Activated T-cell treated with anti-CD3 and anti-CD28 coated beads, Interleukin-2, amount 50 U/mL, for 72 hours (primary cell): ENCODE results near the gene BARX2. TPM values are rescaled to one million over a fixed set of nuclear protein-coding genes. Genes with fewer than 3 reads are reported as not detected.
A peak's percentile ranks its signal among the peaks of the same experiment; 100 is the strongest.
"Not testable (repeated sequence)": the region's sequence is repeated elsewhere in the genome, so short reads cannot be mapped to it uniquely, and the experiment has no call there.

Experiments used
- ATAC-seq, 2 donors: fragments of 150-1000 bp; cut with Tn5 transposase; replicated peaks in 1 of 2; 2 replicates each; pipeline ENCODE4 v1.10.0; 2021; ENCODE audit warnings: moderate library complexity in 2 of 2, mild to moderate bottlenecking in 1 of 2
- DNase-seq, 2 donors: peaks; one replicate each; pipeline ENCODE4 v3.0.0; 2021 to 2022; ENCODE audit warnings: mixed read lengths in 1 of 2
- H3K27ac Mint-ChIP-seq: one replicate; pipeline ENCODE4 v1.8.0; 2022; ENCODE audit warnings: mild to moderate bottlenecking, moderate library complexity, mixed read lengths
- H3K27me3 Mint-ChIP-seq: one replicate; pipeline ENCODE4 v1.8.0; 2022; ENCODE audit warnings: low read depth, mixed read lengths
- H3K36me3 Mint-ChIP-seq, 2 donors: one replicate each; pipeline ENCODE4 v1.8.0; 2022; ENCODE audit warnings: mixed read lengths in 2 of 2, mild to moderate bottlenecking in 1 of 2; ENCODE audit not compliant: insufficient read depth in 2 of 2
- H3K4me1 Mint-ChIP-seq: one replicate; pipeline ENCODE4 v1.8.0; 2022; ENCODE audit warnings: low read depth, mixed read lengths
- H3K4me3 Mint-ChIP-seq, 2 donors: one replicate each; pipeline ENCODE4 v1.8.0; 2022; ENCODE audit warnings: mild to moderate bottlenecking in 2 of 2, mixed read lengths in 2 of 2, moderate library complexity in 2 of 2
- H3K9me3 Mint-ChIP-seq, 2 donors: one replicate each; pipeline ENCODE4 v1.8.0; 2022; ENCODE audit warnings: mixed read lengths in 2 of 2
- total RNA-seq, 2 donors: library from RNA; stranded (reverse); gene quantifications; one replicate each; pipeline ENCODE4 v1.2.3, GENCODE V29; 2022

The BARX2 gene, protein sequence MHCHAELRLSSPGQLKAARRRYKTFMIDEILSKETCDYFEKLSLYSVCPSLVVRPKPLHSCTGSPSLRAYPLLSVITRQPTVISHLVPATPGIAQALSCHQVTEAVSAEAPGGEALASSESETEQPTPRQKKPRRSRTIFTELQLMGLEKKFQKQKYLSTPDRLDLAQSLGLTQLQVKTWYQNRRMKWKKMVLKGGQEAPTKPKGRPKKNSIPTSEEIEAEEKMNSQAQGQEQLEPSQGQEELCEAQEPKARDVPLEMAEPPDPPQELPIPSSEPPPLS
- total RNA-seq = 1 to 10 TPM; 4.1 to 5.8 TPM

DNA sequence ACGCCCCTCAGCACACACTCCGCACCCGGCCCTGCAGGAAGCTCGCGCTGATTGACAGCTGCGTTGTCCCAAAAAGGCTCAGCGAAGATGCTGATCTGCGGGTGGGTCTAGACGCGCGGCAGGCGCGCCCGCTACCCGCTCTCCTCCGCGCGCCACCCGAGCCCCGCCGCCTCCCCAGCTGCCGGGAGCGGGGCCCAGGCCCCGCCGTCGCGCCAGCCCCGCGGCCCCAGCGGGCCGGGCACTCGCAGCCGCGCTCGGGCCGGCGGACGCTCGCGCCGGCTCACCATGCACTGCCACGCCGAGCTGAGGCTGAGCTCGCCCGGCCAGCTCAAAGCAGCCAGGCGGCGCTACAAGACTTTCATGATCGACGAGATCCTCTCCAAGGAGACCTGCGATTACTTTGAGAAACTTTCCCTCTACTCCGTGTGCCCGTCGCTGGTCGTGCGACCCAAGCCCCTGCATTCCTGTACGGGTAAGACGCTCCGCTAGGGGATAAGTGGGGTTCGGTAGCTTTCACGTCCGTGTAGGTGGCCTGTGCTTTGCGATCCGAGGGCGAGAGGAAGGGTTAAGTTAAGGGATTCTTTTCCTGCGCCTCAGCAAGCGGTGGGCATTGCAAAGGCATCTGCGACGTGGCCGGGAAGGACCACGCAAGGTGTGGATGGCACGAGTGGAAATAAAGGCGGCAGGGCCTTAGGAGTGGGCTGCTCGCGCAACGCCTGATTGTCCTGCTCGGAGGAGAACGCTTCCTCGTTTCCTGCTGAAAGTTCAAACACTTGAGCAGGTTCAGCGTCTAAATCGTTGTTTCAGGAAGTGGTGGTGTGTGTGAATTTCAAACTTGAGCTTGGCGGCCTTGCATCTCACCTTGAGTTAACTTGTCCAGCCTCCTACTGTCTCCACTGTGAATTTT lies at the start of gene BARX2:
BARX2 (plus strand) TSS at position 98 of the 907 bp plus-strand sequence; CDS start at position 286, 188 bp downstream.
- H3K27ac Mint-ChIP-seq = peak within 1 kb of the TSS; percentile 69

DNA sequence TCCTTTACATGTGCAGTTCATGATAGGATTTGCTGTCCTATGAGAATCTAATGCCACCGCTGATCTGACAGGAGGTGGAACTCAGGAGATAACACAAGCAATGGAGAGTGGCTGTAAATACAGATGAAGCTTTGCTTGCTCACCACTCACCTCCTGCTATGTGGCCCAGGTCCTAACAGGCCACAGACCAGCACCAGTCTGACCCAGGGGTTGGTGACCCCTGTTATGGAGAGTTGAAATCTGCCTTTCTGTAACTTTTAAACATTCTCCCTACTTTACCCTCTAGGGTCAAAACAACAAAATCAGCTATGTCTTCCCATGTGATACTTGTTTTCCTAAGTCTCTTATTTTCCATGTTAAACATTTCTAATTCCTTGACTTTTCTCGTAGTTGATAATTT lies 48.7 kb upstream of the BARX2 start:
- DNase-seq (no peak), ATAC-seq (no peak)
- no peaks in the 10 kb centered on the region for H3K36me3 Mint-ChIP-seq
- peaks cover 6% of the 10 kb centered on the region for H3K27me3 Mint-ChIP-seq
- no peak overlapping the region for H3K27ac Mint-ChIP-seq
- H3K4me3 Mint-ChIP-seq = no peak overlapping the region
- H3K9me3 Mint-ChIP-seq = no peaks in the 10 kb centered on the region
- H3K4me1 Mint-ChIP-seq = peaks cover 7% of the 10 kb centered on the region

More for the DNA sequence above, at the start of gene BARX2:
- H3K4me3 Mint-ChIP-seq = peak within 1 kb of the TSS; percentile 81 to 91
- peaks cover 82% of the 10 kb centered on the region for H3K27me3 Mint-ChIP-seq
- no peaks in the 10 kb centered on the region for H3K9me3 Mint-ChIP-seq
- DNase-seq = peak; percentile 63 to 67
- peak; percentile 74 to 77 for ATAC-seq
- H3K36me3 Mint-ChIP-seq = peaks cover 0 to 2% of the 10 kb centered on the region in 2 donors
- peaks cover 32% of the 10 kb centered on the region for H3K4me1 Mint-ChIP-seq

DNA sequence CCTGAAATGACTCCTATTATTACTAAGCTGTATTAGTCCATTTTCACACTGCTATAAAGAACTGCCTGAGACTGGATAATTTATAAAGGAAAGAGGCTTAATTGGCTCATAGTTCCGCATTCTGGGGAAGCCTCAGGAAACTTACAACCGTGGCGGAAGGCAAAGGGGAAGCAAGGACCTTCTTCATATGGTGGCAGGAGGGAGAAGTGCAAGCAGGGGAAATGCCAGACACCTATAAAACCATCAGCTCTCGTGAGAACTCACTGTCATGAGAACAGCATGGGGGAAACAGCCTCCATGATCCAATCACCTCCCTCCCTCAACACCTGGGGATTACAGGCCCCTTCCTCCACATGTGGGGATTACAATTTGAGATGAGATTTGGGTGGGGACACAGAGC lies 47.9 kb upstream of the BARX2 start:
- not testable (repeated sequence) for DNase-seq, H3K4me3 Mint-ChIP-seq, H3K27ac Mint-ChIP-seq, H3K9me3 Mint-ChIP-seq, H3K36me3 Mint-ChIP-seq, H3K4me1 Mint-ChIP-seq, ATAC-seq, H3K27me3 Mint-ChIP-seq

DNA sequence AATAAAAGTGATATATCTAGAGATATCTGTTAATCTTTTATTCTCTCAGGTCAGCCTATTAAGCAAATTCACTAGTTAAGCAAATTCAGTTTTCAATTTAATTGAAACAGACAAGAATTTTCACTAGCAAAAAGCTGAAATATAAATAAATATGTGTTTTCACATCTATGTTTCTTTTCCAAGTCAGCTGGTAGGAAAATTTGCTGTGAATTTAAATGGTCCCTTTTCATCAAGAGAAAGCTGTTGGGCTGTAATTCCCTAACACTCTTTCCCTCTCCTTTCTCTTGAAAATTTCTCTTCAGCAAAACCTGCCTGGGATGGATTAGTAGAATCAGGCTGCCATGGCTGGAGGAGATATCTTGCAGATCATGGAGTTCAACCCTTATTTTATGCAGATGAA lies 46.9 kb upstream of the BARX2 start:
- peaks cover 9% of the 10 kb centered on the region for H3K4me1 Mint-ChIP-seq

DNA sequence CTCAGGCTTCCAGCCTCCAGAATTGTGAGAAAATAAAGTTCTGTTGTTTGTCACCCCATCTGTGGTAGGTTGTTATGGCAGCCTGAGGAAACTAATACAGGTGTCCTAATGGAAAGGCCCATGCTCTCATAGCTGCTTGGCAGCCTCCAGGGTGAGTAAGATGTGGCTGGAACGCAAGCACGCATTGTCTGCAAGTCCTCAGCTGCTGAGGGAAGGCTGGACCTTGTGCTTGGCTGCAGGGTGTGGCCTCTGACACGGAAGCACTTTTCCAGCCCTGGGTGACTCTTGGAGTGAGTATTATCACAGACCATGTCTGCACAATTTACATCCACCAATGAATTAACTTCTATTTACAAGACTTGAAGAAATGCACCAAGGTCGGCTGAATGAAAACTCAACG lies 44.4 kb upstream of the BARX2 start:
- no peak overlapping the region for H3K4me3 Mint-ChIP-seq
- ATAC-seq = no peak
- DNase-seq = no peak
- no peaks in the 10 kb centered on the region for H3K36me3 Mint-ChIP-seq
- H3K4me1 Mint-ChIP-seq = peaks cover 9% of the 10 kb centered on the region
- peaks cover 6% of the 10 kb centered on the region for H3K27me3 Mint-ChIP-seq
- no peak overlapping the region for H3K27ac Mint-ChIP-seq
- H3K9me3 Mint-ChIP-seq = no peaks in the 10 kb centered on the region

More for the DNA sequence above, 46.9 kb upstream of the BARX2 start:
- no peaks in the 10 kb centered on the region for H3K9me3 Mint-ChIP-seq
- ATAC-seq (no peak), DNase-seq (no peak)
- no peaks in the 10 kb centered on the region for H3K36me3 Mint-ChIP-seq
- H3K27ac Mint-ChIP-seq = no peak overlapping the region
- H3K4me3 Mint-ChIP-seq = no peak overlapping the region
- H3K27me3 Mint-ChIP-seq = peaks cover 6% of the 10 kb centered on the region

DNA sequence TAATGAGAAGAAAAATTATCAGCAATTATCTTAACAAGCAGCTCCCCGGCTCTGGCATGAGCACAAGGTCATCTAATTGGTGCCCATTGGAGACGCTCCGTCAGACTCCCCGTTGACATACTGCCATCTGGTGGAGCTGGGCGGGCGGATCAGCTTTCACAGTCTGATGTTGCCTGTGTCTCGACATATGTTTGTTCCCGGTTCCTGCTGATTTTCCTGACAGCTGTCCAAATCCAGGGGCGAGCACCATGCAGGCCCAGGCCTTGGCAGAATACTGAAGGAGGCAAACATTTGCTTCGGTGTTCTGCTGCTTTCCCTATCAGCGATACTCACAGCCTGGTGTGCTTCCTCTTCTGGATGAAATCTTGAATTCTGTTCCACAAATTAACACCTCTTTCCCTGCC lies 43.8 kb upstream of the BARX2 start:
- H3K27ac Mint-ChIP-seq = no peak overlapping the region
- H3K4me1 Mint-ChIP-seq = peaks cover 9% of the 10 kb centered on the region
- no peak overlapping the region for H3K4me3 Mint-ChIP-seq
- no peaks in the 10 kb centered on the region for H3K36me3 Mint-ChIP-seq
- peak; percentile 71 to 85 for ATAC-seq
- H3K9me3 Mint-ChIP-seq = no peaks in the 10 kb centered on the region
- peak; percentile 69 to 70 for DNase-seq
- H3K27me3 Mint-ChIP-seq = peaks cover 6% of the 10 kb centered on the region

DNA sequence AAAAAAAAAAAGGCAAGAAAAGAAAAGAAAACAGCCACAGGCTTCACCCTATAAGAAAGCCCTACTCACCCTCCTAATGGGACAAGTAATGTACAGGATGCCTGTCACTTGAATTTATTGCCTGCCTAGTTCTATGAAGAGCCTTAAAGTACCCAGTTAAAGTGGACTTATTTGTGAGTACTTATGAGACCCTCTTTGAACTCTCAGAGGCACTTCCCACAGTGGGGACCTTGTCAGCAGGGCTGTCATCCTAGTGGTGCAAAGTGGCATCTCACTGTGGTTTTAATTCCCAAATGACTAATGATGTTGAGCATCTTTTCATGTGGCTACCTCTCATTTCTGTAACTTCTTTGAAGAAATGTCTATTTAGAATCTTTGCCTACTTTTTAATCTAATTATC lies 41.8 kb upstream of the BARX2 start:
- peak in 1 of 2 donors; percentile 4 for DNase-seq
- peak in 1 of 2 donors; percentile 64 for ATAC-seq
- Mint-ChIP-seq H3K27ac (no peak overlapping the region), H3K36me3 (no peaks in the 10 kb centered on the region), H3K4me3 (no peak overlapping the region), H3K9me3 (no peaks in the 10 kb centered on the region), H3K27me3 (no peaks in the 10 kb centered on the region), H3K4me1 (peaks cover 9% of the 10 kb centered on the region)

DNA sequence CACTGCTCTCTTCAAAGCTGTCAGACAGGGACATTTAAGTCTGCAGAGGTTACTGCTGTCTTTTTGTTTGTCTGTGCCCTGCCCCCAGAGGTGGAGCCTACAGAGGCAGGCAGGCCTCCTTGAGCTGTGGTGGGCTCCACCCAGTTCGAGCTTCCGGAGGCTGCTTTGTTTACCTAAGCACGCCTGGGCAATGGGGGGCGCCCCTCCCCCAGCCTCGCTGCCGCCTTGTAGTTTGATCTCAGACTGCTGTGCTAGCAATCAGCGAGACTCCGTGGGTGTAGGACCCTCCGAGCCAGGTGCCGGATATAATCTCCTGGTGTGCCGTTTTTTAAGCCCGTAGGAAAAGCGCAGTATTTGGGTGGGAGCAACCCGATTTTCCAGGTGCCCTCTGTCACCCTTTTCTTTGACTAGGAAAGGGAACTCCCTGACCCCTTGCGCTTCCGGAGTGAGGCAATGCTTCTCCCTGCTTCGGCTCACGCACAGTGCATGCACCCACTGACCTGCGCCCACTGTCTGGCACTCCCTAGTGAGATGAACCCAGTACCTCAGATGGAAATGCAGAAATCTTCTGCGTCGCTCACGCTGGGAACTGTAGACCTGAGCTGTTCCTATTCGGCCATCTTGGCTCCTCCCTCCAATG lies 31.2 kb upstream of the BARX2 start:
- not testable (repeated sequence) for H3K27me3 Mint-ChIP-seq, H3K27ac Mint-ChIP-seq, H3K36me3 Mint-ChIP-seq, H3K4me1 Mint-ChIP-seq, H3K9me3 Mint-ChIP-seq, ATAC-seq
- DNase-seq = peak in 1 of 2 donors; percentile 6
- peak overlapping the region in 1 of 2 donors; percentile 7 for H3K4me3 Mint-ChIP-seq

DNA sequence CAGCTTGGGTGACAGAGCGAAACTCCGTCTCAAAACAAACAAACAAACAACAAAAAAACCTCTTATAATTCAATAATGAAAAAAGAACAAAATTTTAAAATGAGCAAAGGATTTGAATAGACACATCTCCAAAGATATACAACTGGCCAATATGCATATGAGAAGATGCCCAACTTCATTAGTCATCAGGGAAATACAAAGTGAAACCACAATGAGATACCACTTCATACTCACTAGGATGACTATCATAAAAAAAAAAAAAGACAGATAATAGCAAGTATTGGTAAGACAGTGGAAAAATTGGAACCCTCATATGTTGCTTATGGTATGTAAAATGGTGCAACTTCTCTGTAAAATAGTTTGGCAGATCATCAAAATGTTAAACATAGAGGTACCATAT lies 28.7 kb upstream of the BARX2 start:
- no peaks in the 10 kb centered on the region for H3K36me3 Mint-ChIP-seq
- peak overlapping the region; percentile 23 for H3K27ac Mint-ChIP-seq
- H3K4me3 Mint-ChIP-seq = no peak overlapping the region

DNA sequence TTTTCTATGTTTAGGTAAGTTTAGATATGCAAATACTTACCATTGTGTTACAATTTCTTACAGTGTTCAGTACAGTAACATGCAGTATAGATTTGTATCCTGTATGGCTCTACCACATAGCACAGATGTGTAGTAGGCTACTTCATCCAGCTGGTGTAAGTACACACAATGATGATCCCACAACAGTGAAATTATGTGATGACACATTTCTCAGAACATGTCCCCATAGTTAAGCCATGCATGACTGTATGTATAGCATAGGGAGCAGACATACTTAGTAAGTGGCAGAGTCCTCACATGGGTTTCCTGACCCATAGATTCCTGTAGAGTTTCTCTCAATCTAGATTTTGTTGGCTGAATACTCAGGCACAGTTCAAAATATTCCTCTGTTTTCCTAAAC lies 26.8 kb upstream of the BARX2 start:
- no peaks in the 10 kb centered on the region for H3K36me3 Mint-ChIP-seq
- no peak overlapping the region for H3K4me3 Mint-ChIP-seq
- H3K9me3 Mint-ChIP-seq = peaks cover 4 to 9% of the 10 kb centered on the region in 2 donors
- peaks cover 8% of the 10 kb centered on the region for H3K27me3 Mint-ChIP-seq
- H3K27ac Mint-ChIP-seq = no peak overlapping the region
- ATAC-seq (peak in 1 of 2 donors; percentile 43), DNase-seq (no peak)
- no peaks in the 10 kb centered on the region for H3K4me1 Mint-ChIP-seq

More for the DNA sequence above, 28.7 kb upstream of the BARX2 start:
- H3K9me3 Mint-ChIP-seq = peaks cover 4 to 9% of the 10 kb centered on the region in 2 donors
- DNase-seq (no peak), ATAC-seq (no peak)
- peaks cover 1% of the 10 kb centered on the region for H3K27me3 Mint-ChIP-seq
- no peaks in the 10 kb centered on the region for H3K4me1 Mint-ChIP-seq

DNA sequence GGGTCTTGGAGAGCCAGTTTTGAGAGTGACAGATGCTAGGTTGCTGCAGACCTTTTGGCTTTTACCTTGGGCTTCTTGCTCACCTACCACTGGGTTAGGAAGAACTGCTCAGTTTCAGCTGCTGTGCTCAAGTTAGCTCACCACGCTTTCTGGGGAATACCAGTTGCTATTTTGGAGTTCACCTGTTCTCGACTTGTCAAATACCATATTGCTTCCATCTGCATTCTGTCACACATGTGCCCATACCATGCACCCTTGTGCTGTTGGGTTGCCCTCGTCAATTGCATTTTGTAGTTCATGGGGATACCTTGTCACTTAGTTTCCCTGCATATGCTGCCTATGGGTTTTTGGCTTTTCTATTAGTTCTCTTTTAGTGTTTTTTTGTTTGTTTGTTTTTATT lies 23.0 kb upstream of the BARX2 start:
- H3K27me3 Mint-ChIP-seq = peaks cover 8% of the 10 kb centered on the region
- no peak overlapping the region for H3K27ac Mint-ChIP-seq
- ATAC-seq = no peak
- peaks cover 0 to 3% of the 10 kb centered on the region in 2 donors for H3K9me3 Mint-ChIP-seq
- H3K4me1 Mint-ChIP-seq = no peaks in the 10 kb centered on the region
- no peak overlapping the region for H3K4me3 Mint-ChIP-seq
- DNase-seq = no peak
- no peaks in the 10 kb centered on the region for H3K36me3 Mint-ChIP-seq

DNA sequence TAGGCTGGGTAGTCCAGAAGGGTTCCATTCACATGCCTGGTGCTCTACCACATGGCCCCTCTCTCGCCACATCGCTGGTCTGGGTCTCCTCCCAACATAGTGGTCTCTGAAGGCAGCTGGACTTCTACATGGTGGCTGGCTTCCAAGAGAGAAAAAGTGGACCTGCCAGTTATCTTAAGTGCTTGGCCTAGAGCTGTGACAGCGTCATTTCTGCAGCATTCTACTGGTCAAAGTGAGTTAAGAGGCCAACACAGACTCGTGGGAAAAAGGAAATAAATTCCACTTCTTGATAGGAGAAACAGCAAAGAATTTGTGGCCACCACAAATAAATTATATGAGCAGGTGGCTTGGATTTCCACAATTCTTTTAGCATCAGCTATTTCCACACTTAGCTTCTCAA lies 21.0 kb upstream of the BARX2 start:
- no peaks in the 10 kb centered on the region for H3K4me1 Mint-ChIP-seq
- no peak for ATAC-seq
- no peak for DNase-seq
- peaks cover 0 to 4% of the 10 kb centered on the region in 2 donors for H3K9me3 Mint-ChIP-seq
- H3K27me3 Mint-ChIP-seq = peaks cover 14% of the 10 kb centered on the region
- H3K36me3 Mint-ChIP-seq = peaks cover 0 to 3% of the 10 kb centered on the region in 2 donors
- no peak overlapping the region for H3K4me3 Mint-ChIP-seq
- no peak overlapping the region for H3K27ac Mint-ChIP-seq

DNA sequence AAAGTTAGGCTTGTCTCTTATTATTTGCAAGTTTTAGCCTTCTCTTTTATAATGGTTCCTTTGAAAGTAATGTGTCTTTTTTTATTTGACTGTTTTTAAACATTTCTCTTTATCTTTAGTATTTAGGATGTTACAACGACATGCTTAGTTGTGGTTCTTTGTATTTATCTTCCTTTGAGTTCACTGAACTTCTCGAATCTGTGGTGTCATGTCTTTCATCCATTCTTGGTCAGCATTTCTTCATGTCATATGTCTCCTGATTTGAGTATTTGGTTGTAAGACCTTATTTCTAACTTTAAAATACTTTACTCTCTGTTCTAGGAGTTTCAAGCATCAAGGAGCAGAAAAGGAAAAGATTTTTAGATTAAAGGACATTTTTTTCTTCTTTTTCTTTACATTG lies 15.9 kb upstream of the BARX2 start:
- Mint-ChIP-seq H3K9me3 (peaks cover 0 to 5% of the 10 kb centered on the region in 2 donors), H3K36me3 (peaks cover 0 to 3% of the 10 kb centered on the region in 2 donors), H3K4me3 (no peak overlapping the region), H3K4me1 (no peaks in the 10 kb centered on the region), H3K27me3 (peaks cover 21% of the 10 kb centered on the region), H3K27ac (no peak overlapping the region)
- no peak for ATAC-seq
- DNase-seq = no peak
